HepG2 (cell line): ENCODE data around the gene QKI.

ENCODE experiments used
- HNRNPL ChIP-seq: fragments of 200-400 bp; formaldehyde crosslinking; IDR thresholded peaks from 2 replicates; pipeline ENCODE4 v1.6.1; 2017; ENCODE audit warnings: mild to moderate bottlenecking, low read depth, low read length
- ISL2 ChIP-seq: sonication (generic); formaldehyde crosslinking; IDR thresholded peaks from 2 replicates; pipeline ENCODE4 v1.5.0; 2020; ENCODE audit warnings: missing genetic modification reagents
- JUNB ChIP-seq: sonication (generic); formaldehyde crosslinking; IDR thresholded peaks from 2 replicates; pipeline ENCODE4 v1.8.0; 2022; ENCODE audit warnings: missing genetic modification reagents, mild to moderate bottlenecking, borderline replicate concordance
- POLR2AphosphoS5 ChIP-seq: IDR thresholded peaks from 2 replicates; pipeline ENCODE4 v1.6.1; 2012; ENCODE audit warnings: low read depth, low read length
- SIN3A ChIP-seq: IDR thresholded peaks from 2 replicates; pipeline ENCODE4 v1.6.1; 2011; ENCODE audit warnings: low read depth, mild to moderate bottlenecking, control low read depth, low read length, borderline replicate concordance
- SP1 ChIP-seq, 2 experiments: fragments of 450-650 bp in 1 of 2; sonication (generic) in 1 of 2; formaldehyde crosslinking in 1 of 2; IDR thresholded peaks; 2 replicates each; pipeline versions ENCODE4 v1.4.0 to v1.6.1; 2016 to 2020; ENCODE audit warnings: missing genetic modification reagents in 1 of 2
- ZNF10 ChIP-seq: sonication (generic); formaldehyde crosslinking; IDR thresholded peaks from 2 replicates; pipeline ENCODE4 v1.4.0; 2020; ENCODE audit warnings: mild to moderate bottlenecking, low read depth, missing genetic modification reagents, borderline replicate concordance
- ZNF205 ChIP-seq: IDR thresholded peaks from 2 replicates; pipeline ENCODE4 v1.6.1; 2018; ENCODE audit warnings: missing biosample characterization, missing genetic modification reagents
- TF ChIP-seq, protein P1 (sequence below), 2 experiments: IDR thresholded peaks; 2 replicates each; pipeline ENCODE4 v1.6.1; 2011 to 2012; ENCODE audit warnings: low read length in 2 of 2, borderline replicate concordance in 1 of 2, low read depth in 1 of 2, mild to moderate bottlenecking in 1 of 2, moderate library complexity in 1 of 2
- TF ChIP-seq, protein P2 (sequence below): sonication (generic); formaldehyde crosslinking; IDR thresholded peaks from 2 replicates; pipeline ENCODE4 v1.5.0; 2020; ENCODE audit warnings: mild to moderate bottlenecking, missing genetic modification reagents, moderate library complexity

DNA sequence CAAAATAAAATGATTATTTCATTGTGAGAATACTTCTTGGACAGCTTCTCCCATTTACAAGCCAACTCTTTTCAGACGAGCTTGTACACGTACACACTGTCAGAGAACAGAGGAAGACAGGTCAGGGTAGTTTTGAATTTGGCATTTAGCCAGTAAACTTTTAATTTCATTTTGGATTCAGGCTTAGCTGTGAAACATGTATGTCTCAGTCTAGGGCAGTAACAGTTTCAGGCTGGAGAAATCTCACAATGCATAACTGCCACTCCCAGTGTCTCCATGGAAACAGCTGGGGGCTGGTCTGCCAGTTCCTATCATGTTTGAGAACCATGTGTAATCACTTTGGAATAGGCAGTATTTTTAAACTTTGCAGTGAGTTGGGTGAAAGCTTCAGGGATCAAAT lies 22.0 kb upstream of the QKI start:
- TF ChIP-seq JUNB (CRISPR knock-in tag), result no peak
- no peak for TF ChIP-seq POLR2AphosphoS5
- no peak for TF ChIP-seq ZNF205 (CRISPR knock-in tag)
- no peak for TF ChIP-seq ZNF10 (CRISPR knock-in tag)
- TF ChIP-seq HNRNPL, result no peak
- TF ChIP-seq ISL2 (CRISPR knock-in tag), result no peak
- TF ChIP-seq SP1 (IDR thresholded peaks at IDR 0.05), result no peak
- no peak for TF ChIP-seq SP1 (CRISPR knock-in tag; IDR thresholded peaks at IDR 0.05)
- no peak for TF ChIP-seq SIN3A
- TF ChIP-seq, protein P1, sequence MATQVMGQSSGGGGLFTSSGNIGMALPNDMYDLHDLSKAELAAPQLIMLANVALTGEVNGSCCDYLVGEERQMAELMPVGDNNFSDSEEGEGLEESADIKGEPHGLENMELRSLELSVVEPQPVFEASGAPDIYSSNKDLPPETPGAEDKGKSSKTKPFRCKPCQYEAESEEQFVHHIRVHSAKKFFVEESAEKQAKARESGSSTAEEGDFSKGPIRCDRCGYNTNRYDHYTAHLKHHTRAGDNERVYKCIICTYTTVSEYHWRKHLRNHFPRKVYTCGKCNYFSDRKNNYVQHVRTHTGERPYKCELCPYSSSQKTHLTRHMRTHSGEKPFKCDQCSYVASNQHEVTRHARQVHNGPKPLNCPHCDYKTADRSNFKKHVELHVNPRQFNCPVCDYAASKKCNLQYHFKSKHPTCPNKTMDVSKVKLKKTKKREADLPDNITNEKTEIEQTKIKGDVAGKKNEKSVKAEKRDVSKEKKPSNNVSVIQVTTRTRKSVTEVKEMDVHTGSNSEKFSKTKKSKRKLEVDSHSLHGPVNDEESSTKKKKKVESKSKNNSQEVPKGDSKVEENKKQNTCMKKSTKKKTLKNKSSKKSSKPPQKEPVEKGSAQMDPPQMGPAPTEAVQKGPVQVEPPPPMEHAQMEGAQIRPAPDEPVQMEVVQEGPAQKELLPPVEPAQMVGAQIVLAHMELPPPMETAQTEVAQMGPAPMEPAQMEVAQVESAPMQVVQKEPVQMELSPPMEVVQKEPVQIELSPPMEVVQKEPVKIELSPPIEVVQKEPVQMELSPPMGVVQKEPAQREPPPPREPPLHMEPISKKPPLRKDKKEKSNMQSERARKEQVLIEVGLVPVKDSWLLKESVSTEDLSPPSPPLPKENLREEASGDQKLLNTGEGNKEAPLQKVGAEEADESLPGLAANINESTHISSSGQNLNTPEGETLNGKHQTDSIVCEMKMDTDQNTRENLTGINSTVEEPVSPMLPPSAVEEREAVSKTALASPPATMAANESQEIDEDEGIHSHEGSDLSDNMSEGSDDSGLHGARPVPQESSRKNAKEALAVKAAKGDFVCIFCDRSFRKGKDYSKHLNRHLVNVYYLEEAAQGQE (IDR thresholded peaks at IDR 0.05; ENCODE audit: borderline replicate concordance in 1 of 2, low read depth in 1 of 2, low read length in 2 of 2), result no peak
- TF ChIP-seq, protein P2, sequence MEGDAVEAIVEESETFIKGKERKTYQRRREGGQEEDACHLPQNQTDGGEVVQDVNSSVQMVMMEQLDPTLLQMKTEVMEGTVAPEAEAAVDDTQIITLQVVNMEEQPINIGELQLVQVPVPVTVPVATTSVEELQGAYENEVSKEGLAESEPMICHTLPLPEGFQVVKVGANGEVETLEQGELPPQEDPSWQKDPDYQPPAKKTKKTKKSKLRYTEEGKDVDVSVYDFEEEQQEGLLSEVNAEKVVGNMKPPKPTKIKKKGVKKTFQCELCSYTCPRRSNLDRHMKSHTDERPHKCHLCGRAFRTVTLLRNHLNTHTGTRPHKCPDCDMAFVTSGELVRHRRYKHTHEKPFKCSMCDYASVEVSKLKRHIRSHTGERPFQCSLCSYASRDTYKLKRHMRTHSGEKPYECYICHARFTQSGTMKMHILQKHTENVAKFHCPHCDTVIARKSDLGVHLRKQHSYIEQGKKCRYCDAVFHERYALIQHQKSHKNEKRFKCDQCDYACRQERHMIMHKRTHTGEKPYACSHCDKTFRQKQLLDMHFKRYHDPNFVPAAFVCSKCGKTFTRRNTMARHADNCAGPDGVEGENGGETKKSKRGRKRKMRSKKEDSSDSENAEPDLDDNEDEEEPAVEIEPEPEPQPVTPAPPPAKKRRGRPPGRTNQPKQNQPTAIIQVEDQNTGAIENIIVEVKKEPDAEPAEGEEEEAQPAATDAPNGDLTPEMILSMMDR (CRISPR knock-in tag), result no peak
